Right lobe of liver (tissue), 4 donors: Measurements from ENCODE around the gene NFIA.

Experiments
- CTCF ChIP-seq, 4 donors: fragments of 200-600 bp in 3 of 4; fragments of 450-650 bp in 1 of 4; IDR thresholded peaks; one replicate each; pipeline versions ENCODE4 v1.5.1 to v1.8.0; 2016 to 2022; ENCODE audit warnings: antibody characterized with exemption in 4 of 4, mild to moderate bottlenecking in 2 of 4
- POLR2A ChIP-seq: fragments of 450-650 bp; IDR thresholded peaks from one replicate; pipeline ENCODE4 v1.6.1; 2017; ENCODE audit warnings: antibody characterized with exemption, mild to moderate bottlenecking
- donor health status: DM: no; HTN: no; CAD: no.
- donor health status: DM: no; HTN: no; CAD: no.
- donor health status: DM: no; HTN: yes; CAD: no.

GRCh38 chr1:61412601-61413000 is 330.2 kb downstream of the NFIA start:
- TF ChIP-seq CTCF (IDR thresholded peaks at IDR 0.05), result no peak
- TF ChIP-seq POLR2A, result no peak
